Measurements from ENCODE around the gene LIMA1. TPM values are rescaled to one million over a fixed set of nuclear protein-coding genes. Genes with fewer than 3 reads are reported as not detected.

Gene LIMA1
- total RNA-seq, 4 donors from 2014 or later = 7.4 to 24.5 (median 8.8) TPM

GRCh38 chr12:50214018-50214417 is 69.3 kb downstream of the LIMA1 start:
- H3K27me3 ChIP-seq = no peaks in the 10 kb centered on the region
- no peaks in the 10 kb centered on the region for H3K9me3 ChIP-seq
- no peak for TF ChIP-seq POLR2A (IDR thresholded peaks at IDR 0.05)
- TF ChIP-seq CTCF (IDR thresholded peaks at IDR 0.05 in 4 of 5, conservative IDR thresholded peaks at IDR 0.05 in 1 of 5) = no peak
- in situ Hi-C loops (cut with MboI; ENCODE audit: low sequenced_read_pairs in 4 of 4) (loop anchor here in 1 of 4 donors (10.0 kb wide), 1 partner anchor 71 kb away; the partner anchor contains the start of gene LIMA1), intact Hi-C loops (cut with DNase I; ENCODE audit: low total_unique reads) (no loop called here)
- DNase-seq (no peak), ATAC-seq (no peak)
- no peaks in the 10 kb centered on the region for H3K36me3 ChIP-seq
- peaks cover 0 to 8% of the 10 kb centered on the region in 2 donors for H3K4me1 ChIP-seq
- H3K27ac ChIP-seq = no peak overlapping the region
- no peak overlapping the region for H3K4me3 ChIP-seq

GRCh38 chr12:50213439-50213838 is 69.9 kb downstream of the LIMA1 start:
- ATAC-seq = no peak
- H3K27me3 ChIP-seq = no peaks in the 10 kb centered on the region
- TF ChIP-seq POLR2A (IDR thresholded peaks at IDR 0.05) (no peak), CTCF (IDR thresholded peaks at IDR 0.05 in 4 of 5, conservative IDR thresholded peaks at IDR 0.05 in 1 of 5) (no peak)
- no peak for DNase-seq
- H3K36me3 ChIP-seq = no peaks in the 10 kb centered on the region
- H3K4me1 ChIP-seq = peaks cover 0 to 8% of the 10 kb centered on the region in 2 donors
- no peaks in the 10 kb centered on the region for H3K9me3 ChIP-seq
- intact Hi-C loops (cut with DNase I; ENCODE audit: low total_unique reads) = no loop called here
- in situ Hi-C loops (cut with MboI; ENCODE audit: low sequenced_read_pairs in 4 of 4) = loop anchor here in 1 of 4 donors (10.0 kb wide), 1 partner anchor 71 kb away; the partner anchor contains the start of gene LIMA1
- H3K27ac ChIP-seq = peak overlapping the region in 2 of 4 donors; percentile 38 to 60
- no peak overlapping the region for H3K4me3 ChIP-seq

GRCh38 chr12:50212071-50212467 is 71.3 kb downstream of the LIMA1 start:
- H3K27ac ChIP-seq = peak overlapping the region; percentile 30 to 75 (median 60)
- no peak for TF ChIP-seq POLR2A (IDR thresholded peaks at IDR 0.05)
- no peak for TF ChIP-seq CTCF (IDR thresholded peaks at IDR 0.05 in 4 of 5, conservative IDR thresholded peaks at IDR 0.05 in 1 of 5)
- no peaks in the 10 kb centered on the region for H3K9me3 ChIP-seq
- no peak for ATAC-seq
- intact Hi-C loops (cut with DNase I; ENCODE audit: low total_unique reads) = no loop called here
- H3K36me3 ChIP-seq = no peaks in the 10 kb centered on the region
- in situ Hi-C loops (cut with MboI; ENCODE audit: low sequenced_read_pairs in 4 of 4) = loop anchor here in 1 of 4 donors (10.0 kb wide), 1 partner anchor 73 kb away; the partner anchor contains the start of gene LIMA1
- no peak for DNase-seq
- H3K27me3 ChIP-seq = no peaks in the 10 kb centered on the region
- H3K4me3 ChIP-seq = no peak overlapping the region
- peaks cover 0 to 8% of the 10 kb centered on the region in 2 donors for H3K4me1 ChIP-seq

GRCh38 chr12:50211392-50212070 is 71.8 kb downstream of the LIMA1 start:
- Histone ChIP-seq H3K27me3 (no peaks in the 10 kb centered on the region), H3K4me3 (no peak overlapping the region), H3K27ac (peak overlapping the region; percentile 30 to 75 (median 60)), H3K36me3 (no peaks in the 10 kb centered on the region), H3K4me1 (peaks cover 0 to 8% of the 10 kb centered on the region in 2 donors), H3K9me3 (no peaks in the 10 kb centered on the region)
- DNase-seq (no peak), ATAC-seq (no peak)
- in situ Hi-C loops (cut with MboI; ENCODE audit: low sequenced_read_pairs in 4 of 4) (loop anchor here in 1 of 4 donors (10.0 kb wide), 1 partner anchor 73 kb away; the partner anchor contains the start of gene LIMA1), intact Hi-C loops (cut with DNase I; ENCODE audit: low total_unique reads) (no loop called here)
- TF ChIP-seq POLR2A (IDR thresholded peaks at IDR 0.05) = no peak
- no peak for TF ChIP-seq CTCF (IDR thresholded peaks at IDR 0.05 in 4 of 5, conservative IDR thresholded peaks at IDR 0.05 in 1 of 5)

All from gastrocnemius medialis (tissue), 4 donors.